ENCODE results near the gene TRMT2A.
"Not testable (repeated sequence)": the region's sequence is repeated elsewhere in the genome, so short reads cannot be mapped to it uniquely, and the experiment has no call there.

The TRMT2A gene

GRCh38 chr22:20116951-20117632 is at the start of gene TRMT2A:
Gene TRMT2A (minus strand): TSS chr22:20117226. CDS start chr22:20116906, 320 bp downstream.
- peak; percentile 97 for DNase-seq

- no peak for DNase-seq
These were observed 49.7 kb upstream of the TRMT2A start for GRCh38 chr22:20166703-20167102.

GRCh38 chr22:20165913-20166312 is 48.9 kb upstream of the TRMT2A start:
- no peak for DNase-seq

GRCh38 chr22:20165421-20165820 is 48.4 kb upstream of the TRMT2A start:
- no peak for DNase-seq

- no peak for DNase-seq
These were observed 47.8 kb upstream of the TRMT2A start for GRCh38 chr22:20164863-20165262.

GRCh38 chr22:20160041-20160440 is 43.0 kb upstream of the TRMT2A start:
- DNase-seq = no peak

- not testable (repeated sequence) for DNase-seq
These were observed 42.5 kb upstream of the TRMT2A start for GRCh38 chr22:20159531-20159930.

GRCh38 chr22:20159076-20159475 is 42.0 kb upstream of the TRMT2A start:
- DNase-seq = no peak

- DNase-seq = no peak
These were observed 41.5 kb upstream of the TRMT2A start for GRCh38 chr22:20158391-20159036.

- DNase-seq = no peak
These were observed 40.6 kb upstream of the TRMT2A start for GRCh38 chr22:20157430-20158183.

- DNase-seq = peak; percentile 89
These were observed 39.8 kb upstream of the TRMT2A start for GRCh38 chr22:20156611-20157429.

- DNase-seq = no peak
These were observed 39.0 kb upstream of the TRMT2A start for GRCh38 chr22:20156042-20156389.

- no peak for DNase-seq
These were observed 38.5 kb upstream of the TRMT2A start for GRCh38 chr22:20155330-20156041.

GRCh38 chr22:20154602-20155187 is 37.7 kb upstream of the TRMT2A start:
- DNase-seq = no peak

- no peak for DNase-seq
These were observed 36.9 kb upstream of the TRMT2A start for GRCh38 chr22:20153945-20154344.

- no peak for DNase-seq
These were observed 35.5 kb upstream of the TRMT2A start for GRCh38 chr22:20152464-20152890.

- no peak for DNase-seq
These were observed 34.2 kb upstream of the TRMT2A start for GRCh38 chr22:20151276-20151588.

GRCh38 chr22:20150381-20151275 is 33.6 kb upstream of the TRMT2A start, which contains the start of gene CCDC188:
Gene CCDC188 (minus strand): TSS chr22:20151055. CDS start chr22:20150986, 69 bp downstream.
- no peak for DNase-seq

- no peak for DNase-seq
These were observed 32.5 kb upstream of the TRMT2A start for GRCh38 chr22:20149257-20150250.

GRCh38 chr22:20148414-20148813 is 31.4 kb upstream of the TRMT2A start:
- DNase-seq = no peak
